ENCODE results near the gene PCA3. TPM values are rescaled to one million over a fixed set of nuclear protein-coding genes. Genes with fewer than 3 reads are reported as not detected.

PCA3 gene
- polyA plus RNA-seq, 1 of the 3 experiments (the other 2 are of a cell fraction), result 0.21 TPM

- TF ChIP-seq REST (IDR thresholded peaks at IDR 0.05; ENCODE audit: low read depth, low read length) (no peak), JUND (IDR thresholded peaks at IDR 0.05) (no peak), MAX (IDR thresholded peaks at IDR 0.05; ENCODE audit: low read depth) (no peak), MEF2A (IDR thresholded peaks at IDR 0.05; ENCODE audit: borderline replicate concordance, low read depth) (no peak), FOXM1 (IDR thresholded peaks at IDR 0.05; ENCODE audit: low read depth) (no peak)
These were observed 39.5 kb downstream of the PCA3 start (continued) for GRCh38 chr9:76803762-76804161.

- H2AFZ ChIP-seq (ENCODE audit: low read depth), result no peak overlapping the region
- no peaks in the 10 kb centered on the region for H3K36me3 ChIP-seq (replicated peaks in 1 of 2; ENCODE audit: control insufficient read depth in 1 of 2, insufficient read depth in 2 of 2, low read length in 1 of 2)
- no peaks in the 10 kb centered on the region for H3K79me2 ChIP-seq (ENCODE audit: insufficient read depth)
- no peak overlapping the region for H3K9ac ChIP-seq
- no peaks in the 10 kb centered on the region for H3K9me3 ChIP-seq
- H3K9me2 ChIP-seq, result no peaks in the 10 kb centered on the region
- no peak overlapping the region for H3K4me2 ChIP-seq
- no peak overlapping the region for H3K4me3 ChIP-seq (ENCODE audit: low read depth in 2 of 2, low read length in 1 of 2)
- H3K27me3 ChIP-seq (ENCODE audit: insufficient read depth), result peaks cover 42% of the 10 kb centered on the region
- CTCF ChIA-PET, result interaction anchor here (0.9 to 4.5 kb wide), 2 partner anchors 206 to 343 kb away, joined by 3 to 32 read pairs; no protein-coding TSS in a partner anchor
- POLR2A ChIA-PET, result no interaction called here
- WGBS (ENCODE audit: low lambda C conversion rate), result 9% methylated on average over 5 of the region's 5 CpGs
- no peak overlapping the region for H3K27ac ChIP-seq (ENCODE audit: low read depth in 2 of 2, low read length in 1 of 2)
- DNase-seq, result no peak
- H3F3A ChIP-seq (replicated peaks; ENCODE audit: insufficient read depth), result no peaks in the 10 kb centered on the region
- no peaks in the 10 kb centered on the region for H3K4me1 ChIP-seq (ENCODE audit: control insufficient read depth in 1 of 2, insufficient read depth in 2 of 2, low read depth in 1 of 2, low read length in 1 of 2)
- no peaks in the 10 kb centered on the region for H4K20me1 ChIP-seq (ENCODE audit: insufficient read depth)
- TF ChIP-seq MAX (IDR thresholded peaks at IDR 0.05; ENCODE audit: low read depth) (no peak), RCOR1 (IDR thresholded peaks at IDR 0.05; ENCODE audit: low read length) (no peak), PBX3 (IDR thresholded peaks at IDR 0.05) (no peak), CTCF (IDR thresholded peaks at IDR 0.05) (no peak), TCF12 (IDR thresholded peaks at IDR 0.05) (no peak), POLR2AphosphoS5 (IDR thresholded peaks at IDR 0.05; ENCODE audit: low read depth, low read length) (no peak), SIN3A (IDR thresholded peaks at IDR 0.05; ENCODE audit: borderline replicate concordance, low read depth, low read length) (no peak), NFIC (IDR thresholded peaks at IDR 0.05; ENCODE audit: borderline replicate concordance) (no peak), EP300 (IDR thresholded peaks at IDR 0.05; ENCODE audit: borderline replicate concordance in 1 of 2, low read depth in 1 of 2, low read length in 1 of 2) (no peak), TAF1 (IDR thresholded peaks at IDR 0.05; ENCODE audit: borderline replicate concordance, low read depth, low read length) (no peak), MEF2A (IDR thresholded peaks at IDR 0.05; ENCODE audit: borderline replicate concordance, low read depth) (no peak), ELF1 (IDR thresholded peaks at IDR 0.05) (no peak), FOXJ3 (CRISPR knock-in tag; IDR thresholded peaks at IDR 0.05) (no peak), MXI1 (IDR thresholded peaks at IDR 0.05; ENCODE audit: low read depth, low read length) (no peak), RXRA (IDR thresholded peaks at IDR 0.05; ENCODE audit: borderline replicate concordance, low read depth) (no peak), REST (IDR thresholded peaks at IDR 0.05; ENCODE audit: low read depth, low read length) (no peak), CHD2 (IDR thresholded peaks at IDR 0.05; ENCODE audit: low read length, partially characterized antibody) (no peak)
These were observed 44.4 kb downstream of the PCA3 start for GRCh38 chr9:76808636-76809035.

Measured in SK-N-SH (cell line).